ENCODE measurements around the gene PRKAA1.

- TF ChIP-seq CTCF (IDR thresholded peaks at IDR 0.05): no peak
- TF ChIP-seq POLR2A (IDR thresholded peaks at IDR 0.05): no peak
- no peak for TF ChIP-seq POLR2AphosphoS5 (IDR thresholded peaks at IDR 0.05)
Measured at GRCh38 chr5:40842351-40842750, 44.2 kb upstream of the PRKAA1 start.
